ENCODE data around the gene MCF2L.

MCF2L gene

GRCh38 chr13:113072376-113072775, 103.4 kb downstream of the MCF2L start:
- no peak for DNase-seq
- Histone ChIP-seq H4K20me1 (ENCODE audit: insufficient read depth, low read length) (no peaks in the 10 kb centered on the region), H3K27me3 (replicated peaks; ENCODE audit: insufficient read depth, low read length) (peaks cover 72% of the 10 kb centered on the region), H3K4me2 (ENCODE audit: low read depth, low read length) (no peak overlapping the region), H3K9me3 (replicated peaks; ENCODE audit: insufficient read depth, low read length) (no peaks in the 10 kb centered on the region), H3K36me3 (replicated peaks; ENCODE audit: insufficient read depth, low read length) (no peaks in the 10 kb centered on the region), H3K9ac (ENCODE audit: low read length) (no peak overlapping the region), H3K27ac (ENCODE audit: low read length) (no peak overlapping the region), H3F3A (ENCODE audit: insufficient read depth, low read length) (no peaks in the 10 kb centered on the region), H3K4me1 (ENCODE audit: low read length) (no peaks in the 10 kb centered on the region), H3K4me3 (ENCODE audit: low read length) (no peak overlapping the region), H3K9me2 (replicated peaks; ENCODE audit: insufficient read depth, low read length) (no peaks in the 10 kb centered on the region), H2AFZ (ENCODE audit: low read length) (no peak overlapping the region), H3K79me2 (ENCODE audit: low read length) (no peaks in the 10 kb centered on the region)
- TF ChIP-seq EZH2phosphoT487 (IDR thresholded peaks at IDR 0.05; ENCODE audit: low read length) (no peak), CTCF (IDR thresholded peaks at IDR 0.05; ENCODE audit: low read length) (no peak), EZH2 (optimal IDR thresholded peaks at IDR 0.05; ENCODE audit: low read depth, low read length) (no peak)

GRCh38 chr13:113073942-113074341, 104.9 kb downstream of the MCF2L start:
- no peaks in the 10 kb centered on the region for H3K79me2 ChIP-seq (ENCODE audit: low read length)
- no peak overlapping the region for H3K4me2 ChIP-seq (ENCODE audit: low read depth, low read length)
- H3K4me1 ChIP-seq (ENCODE audit: low read length) = no peaks in the 10 kb centered on the region
- H3K27ac ChIP-seq (ENCODE audit: low read length) = no peak overlapping the region
- no peaks in the 10 kb centered on the region for H3F3A ChIP-seq (ENCODE audit: insufficient read depth, low read length)
- H3K4me3 ChIP-seq (ENCODE audit: low read length) = no peak overlapping the region
- H3K9me3 ChIP-seq (replicated peaks; ENCODE audit: insufficient read depth, low read length) = no peaks in the 10 kb centered on the region
- H2AFZ ChIP-seq (ENCODE audit: low read length) = no peak overlapping the region
- H3K36me3 ChIP-seq (replicated peaks; ENCODE audit: insufficient read depth, low read length) = no peaks in the 10 kb centered on the region
- no peak for DNase-seq
- TF ChIP-seq CTCF (IDR thresholded peaks at IDR 0.05; ENCODE audit: low read length) = no peak
- TF ChIP-seq EZH2phosphoT487 (IDR thresholded peaks at IDR 0.05; ENCODE audit: low read length) = no peak
- no peak for TF ChIP-seq EZH2 (optimal IDR thresholded peaks at IDR 0.05; ENCODE audit: low read depth, low read length)
- H3K9ac ChIP-seq (ENCODE audit: low read length) = no peak overlapping the region
- no peaks in the 10 kb centered on the region for H4K20me1 ChIP-seq (ENCODE audit: insufficient read depth, low read length)
- no peaks in the 10 kb centered on the region for H3K9me2 ChIP-seq (replicated peaks; ENCODE audit: insufficient read depth, low read length)
- peaks cover 87% of the 10 kb centered on the region for H3K27me3 ChIP-seq (replicated peaks; ENCODE audit: insufficient read depth, low read length)

- Histone ChIP-seq H3F3A (ENCODE audit: insufficient read depth, low read length) (no peaks in the 10 kb centered on the region), H3K9ac (ENCODE audit: low read length) (no peak overlapping the region), H3K4me2 (ENCODE audit: low read depth, low read length) (no peak overlapping the region), H3K27ac (ENCODE audit: low read length) (no peak overlapping the region), H3K27me3 (replicated peaks; ENCODE audit: insufficient read depth, low read length) (peaks cover 92% of the 10 kb centered on the region), H2AFZ (ENCODE audit: low read length) (no peak overlapping the region), H3K4me1 (ENCODE audit: low read length) (no peaks in the 10 kb centered on the region), H3K4me3 (ENCODE audit: low read length) (no peak overlapping the region), H3K9me3 (replicated peaks; ENCODE audit: insufficient read depth, low read length) (no peaks in the 10 kb centered on the region), H3K36me3 (replicated peaks; ENCODE audit: insufficient read depth, low read length) (no peaks in the 10 kb centered on the region), H3K9me2 (replicated peaks; ENCODE audit: insufficient read depth, low read length) (no peaks in the 10 kb centered on the region), H4K20me1 (ENCODE audit: insufficient read depth, low read length) (no peaks in the 10 kb centered on the region), H3K79me2 (ENCODE audit: low read length) (no peaks in the 10 kb centered on the region)
- no peak for DNase-seq
- no peak for TF ChIP-seq EZH2 (optimal IDR thresholded peaks at IDR 0.05; ENCODE audit: low read depth, low read length)
- TF ChIP-seq CTCF (IDR thresholded peaks at IDR 0.05; ENCODE audit: low read length) = no peak
- TF ChIP-seq EZH2phosphoT487 (IDR thresholded peaks at IDR 0.05; ENCODE audit: low read length) = no peak
Measured at GRCh38 chr13:113074401-113074800, 105.4 kb downstream of the MCF2L start.
